Measurements from ENCODE around the gene DOC2A. TPM values are rescaled to one million over a fixed set of nuclear protein-coding genes. Genes with fewer than 3 reads are reported as not detected.

The DOC2A gene
- total RNA-seq, 2 experiments from 2014 or later = 0.14 TPM

DNA sequence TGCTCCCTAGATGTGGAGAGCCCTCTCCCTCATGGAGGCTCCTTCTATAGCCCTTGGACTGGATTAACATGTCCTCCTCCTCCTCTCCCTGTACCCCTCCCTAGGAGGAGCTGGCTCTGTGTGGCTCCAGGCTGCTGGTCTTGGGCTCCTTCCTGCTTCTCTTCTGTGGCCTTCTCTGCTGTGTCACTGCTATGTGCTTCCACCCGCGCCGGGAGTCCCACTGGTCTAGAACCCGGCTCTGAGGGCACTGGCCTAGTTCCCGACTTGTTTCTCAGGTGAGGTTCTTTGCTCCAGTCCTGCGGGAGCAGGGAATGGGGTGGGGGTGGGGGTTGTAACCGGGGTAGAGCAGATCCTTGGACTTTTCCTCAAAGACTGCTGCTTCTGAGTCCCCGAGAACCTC, 39.5 kb downstream of the DOC2A start:
- intact Hi-C loops (cut with DNase I, micrococcal nuclease) = loop anchor here in 1 of 2 experiments (5.0 kb wide), 1 partner anchor 164 kb away; the partner anchor contains the start of gene MAZ
- peaks cover 36% of the 10 kb centered on the region for H3K4me1 Mint-ChIP-seq (ENCODE audit: low read depth)
- H3K9me3 Mint-ChIP-seq = no peaks in the 10 kb centered on the region
- DNase-seq = peak in 1 of 14 experiments; percentile 16
- TF ChIP-seq, protein P1, sequence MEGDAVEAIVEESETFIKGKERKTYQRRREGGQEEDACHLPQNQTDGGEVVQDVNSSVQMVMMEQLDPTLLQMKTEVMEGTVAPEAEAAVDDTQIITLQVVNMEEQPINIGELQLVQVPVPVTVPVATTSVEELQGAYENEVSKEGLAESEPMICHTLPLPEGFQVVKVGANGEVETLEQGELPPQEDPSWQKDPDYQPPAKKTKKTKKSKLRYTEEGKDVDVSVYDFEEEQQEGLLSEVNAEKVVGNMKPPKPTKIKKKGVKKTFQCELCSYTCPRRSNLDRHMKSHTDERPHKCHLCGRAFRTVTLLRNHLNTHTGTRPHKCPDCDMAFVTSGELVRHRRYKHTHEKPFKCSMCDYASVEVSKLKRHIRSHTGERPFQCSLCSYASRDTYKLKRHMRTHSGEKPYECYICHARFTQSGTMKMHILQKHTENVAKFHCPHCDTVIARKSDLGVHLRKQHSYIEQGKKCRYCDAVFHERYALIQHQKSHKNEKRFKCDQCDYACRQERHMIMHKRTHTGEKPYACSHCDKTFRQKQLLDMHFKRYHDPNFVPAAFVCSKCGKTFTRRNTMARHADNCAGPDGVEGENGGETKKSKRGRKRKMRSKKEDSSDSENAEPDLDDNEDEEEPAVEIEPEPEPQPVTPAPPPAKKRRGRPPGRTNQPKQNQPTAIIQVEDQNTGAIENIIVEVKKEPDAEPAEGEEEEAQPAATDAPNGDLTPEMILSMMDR (IDR thresholded peaks at IDR 0.05) = no peak
- peak overlapping the region; percentile 30 for H3K4me3 Mint-ChIP-seq
- H3K27ac Mint-ChIP-seq = no peak overlapping the region
- Histone ChIP-seq H3K9me3 (ENCODE audit: control insufficient read depth in 1 of 2, insufficient read depth in 1 of 2, low read length in 2 of 2) (no peaks in the 10 kb centered on the region), H3K27me3 (ENCODE audit: control insufficient read depth in 1 of 2, insufficient read depth in 2 of 2, low read length in 2 of 2) (no peaks in the 10 kb centered on the region), H3K36me3 (ENCODE audit: insufficient read depth, low read length) (peaks cover 11% of the 10 kb centered on the region), H3K27ac (ENCODE audit: low read depth in 1 of 2, low read length in 2 of 2) (no peak overlapping the region), H3K4me3 (ENCODE audit: low read length) (no peak overlapping the region), H3K4me1 (ENCODE audit: insufficient read depth, low read length) (peaks cover 32% of the 10 kb centered on the region)
- ATAC-seq (ENCODE audit: poor library complexity) = no peak
- POLR2A ChIA-PET = interaction anchor here (6.4 kb wide), 1 partner anchor 9 kb away, joined by 69 read pairs; the partner anchor contains the start of gene TMEM219
- peaks cover 26% of the 10 kb centered on the region for H3K36me3 Mint-ChIP-seq (ENCODE audit: low read depth)
- CTCF ChIA-PET = interaction anchor here (3.5 kb wide), 1 partner anchor 9 kb away, joined by 17 read pairs; the partner anchor contains the start of gene TMEM219
- H3K27me3 Mint-ChIP-seq = no peaks in the 10 kb centered on the region

DNA sequence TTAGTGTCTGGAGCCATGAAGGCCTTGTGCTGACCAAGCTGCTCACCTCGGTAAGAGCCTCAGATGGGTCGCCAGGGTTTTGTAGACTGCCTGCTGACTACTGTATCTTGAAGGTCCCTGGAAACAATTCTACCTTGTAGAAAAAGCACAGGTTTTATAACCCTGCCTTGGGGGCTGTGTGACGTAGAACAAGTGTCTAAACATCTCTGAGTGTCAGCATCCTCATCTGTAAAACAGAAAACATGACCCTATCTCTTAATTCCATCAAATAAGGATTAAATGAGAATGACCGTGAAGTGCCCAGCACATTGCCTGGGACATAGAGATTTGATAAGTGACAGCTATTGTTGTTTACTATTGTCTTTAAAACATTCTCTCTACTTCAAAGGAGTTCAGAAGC, 42.6 kb downstream of the DOC2A start:
- Histone ChIP-seq H3K9me3 (ENCODE audit: control insufficient read depth in 1 of 2, insufficient read depth in 1 of 2, low read length in 2 of 2) (no peaks in the 10 kb centered on the region), H3K4me1 (ENCODE audit: insufficient read depth, low read length) (peaks cover 5% of the 10 kb centered on the region), H3K36me3 (ENCODE audit: insufficient read depth, low read length) (peaks cover 11% of the 10 kb centered on the region), H3K27me3 (ENCODE audit: control insufficient read depth in 1 of 2, insufficient read depth in 2 of 2, low read length in 2 of 2) (no peaks in the 10 kb centered on the region), H3K4me3 (ENCODE audit: low read length) (no peak overlapping the region), H3K27ac (ENCODE audit: low read depth in 1 of 2, low read length in 2 of 2) (no peak overlapping the region)
- Mint-ChIP-seq H3K4me1 (ENCODE audit: low read depth) (peaks cover 17% of the 10 kb centered on the region), H3K4me3 (no peak overlapping the region), H3K27ac (no peak overlapping the region), H3K36me3 (ENCODE audit: low read depth) (peaks cover 26% of the 10 kb centered on the region), H3K27me3 (no peaks in the 10 kb centered on the region), H3K9me3 (no peaks in the 10 kb centered on the region)
- ChIA-PET CTCF (no interaction called here), POLR2A (no interaction called here)
- DNase-seq (no peak), ATAC-seq (ENCODE audit: poor library complexity) (no peak)
- TF ChIP-seq, protein P1 (IDR thresholded peaks at IDR 0.05) = no peak
- intact Hi-C loops (cut with DNase I, micrococcal nuclease) = no loop called here

- TF ChIP-seq, protein P1 (IDR thresholded peaks at IDR 0.05) = no peak
- Histone ChIP-seq H3K27me3 (ENCODE audit: control insufficient read depth in 1 of 2, insufficient read depth in 2 of 2, low read length in 2 of 2) (no peaks in the 10 kb centered on the region), H3K4me3 (ENCODE audit: low read length) (peak overlapping the region; percentile 88), H3K27ac (ENCODE audit: low read depth in 1 of 2, low read length in 2 of 2) (peak overlapping the region; percentile 74 to 92), H3K4me1 (ENCODE audit: insufficient read depth, low read length) (peaks cover 23% of the 10 kb centered on the region), H3K36me3 (ENCODE audit: insufficient read depth, low read length) (peaks cover 4% of the 10 kb centered on the region), H3K9me3 (ENCODE audit: control insufficient read depth in 1 of 2, insufficient read depth in 1 of 2, low read length in 2 of 2) (no peaks in the 10 kb centered on the region)
- Mint-ChIP-seq H3K4me1 (ENCODE audit: low read depth) (peaks cover 31% of the 10 kb centered on the region), H3K9me3 (no peaks in the 10 kb centered on the region), H3K27ac (peak overlapping the region; percentile 91), H3K36me3 (ENCODE audit: low read depth) (peaks cover 14% of the 10 kb centered on the region), H3K4me3 (peak overlapping the region; percentile 93), H3K27me3 (no peaks in the 10 kb centered on the region)
- intact Hi-C loops (cut with DNase I, micrococcal nuclease) = loop anchor here in 1 of 2 experiments (2.0 kb wide), 1 partner anchor 38 kb away; no protein-coding TSS in a partner anchor
- POLR2A ChIA-PET = interaction anchor here (0.8 to 3.4 kb wide), 4 partner anchors 10 to 102 kb away, joined by 3 to 69 read pairs (median 4); partner anchors contain the start of genes ALDOA, KCTD13 and TAOK2
- CTCF ChIA-PET = interaction anchor here (1.0 to 2.2 kb wide), 3 partner anchors 9 to 155 kb away, joined by 3 to 17 read pairs (median 5); partner anchors contain the start of gene TAOK2
- ATAC-seq (ENCODE audit: poor library complexity) (no peak), DNase-seq (no peak)
Measured at GRCh38 chr16:29963021-29963743, 47.6 kb downstream of the DOC2A start.

Data from CD4-positive, alpha-beta T cell (primary cell).